Fibroblast of mammary gland (primary cell): ENCODE results near the gene PMS1.
"Not testable (repeated sequence)": the region's sequence is repeated elsewhere in the genome, so short reads cannot be mapped to it uniquely, and the experiment has no call there.

ENCODE experiments used
- DNase-seq: peaks from one replicate; pipeline ENCODE4 v3.0.0-alpha.2; 2010; ENCODE audit warnings: low read depth
- H3K4me3 ChIP-seq: 2 replicates; pipeline ENCODE4 v1.5.1; 2011; ENCODE audit warnings: low read depth, mild to moderate bottlenecking, low read length, moderate library complexity; ENCODE audit not compliant: control insufficient read depth
- TF ChIP-seq, protein P1 (sequence below): conservative IDR thresholded peaks from 2 replicates; pipeline ENCODE4 v1.5.1; 2011; ENCODE audit warnings: low read depth, low read length, inconsistent platforms; ENCODE audit not compliant: control insufficient read depth, insufficient read depth

PMS1 gene

DNA sequence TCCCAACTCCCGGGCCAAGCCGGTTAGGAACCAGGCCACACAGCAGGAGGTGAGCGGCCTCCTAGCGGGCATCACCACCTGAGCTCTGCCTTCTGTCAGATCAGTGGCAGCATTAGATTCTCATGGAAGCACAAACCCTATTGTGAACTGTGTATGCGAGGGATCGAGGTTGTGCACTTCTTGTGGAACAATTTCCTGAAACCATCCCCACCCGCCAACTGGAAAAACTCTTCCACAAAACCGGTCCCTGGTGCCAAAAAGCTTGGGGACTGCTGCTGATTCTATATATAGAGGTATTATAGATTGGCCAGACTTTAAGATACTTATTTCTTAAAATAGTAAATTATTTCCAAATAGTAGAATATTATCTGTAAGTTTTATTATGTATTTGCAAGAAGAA lies 89.4 kb downstream of the PMS1 start:
- no peak overlapping the region for H3K4me3 ChIP-seq
- TF ChIP-seq, protein P1, sequence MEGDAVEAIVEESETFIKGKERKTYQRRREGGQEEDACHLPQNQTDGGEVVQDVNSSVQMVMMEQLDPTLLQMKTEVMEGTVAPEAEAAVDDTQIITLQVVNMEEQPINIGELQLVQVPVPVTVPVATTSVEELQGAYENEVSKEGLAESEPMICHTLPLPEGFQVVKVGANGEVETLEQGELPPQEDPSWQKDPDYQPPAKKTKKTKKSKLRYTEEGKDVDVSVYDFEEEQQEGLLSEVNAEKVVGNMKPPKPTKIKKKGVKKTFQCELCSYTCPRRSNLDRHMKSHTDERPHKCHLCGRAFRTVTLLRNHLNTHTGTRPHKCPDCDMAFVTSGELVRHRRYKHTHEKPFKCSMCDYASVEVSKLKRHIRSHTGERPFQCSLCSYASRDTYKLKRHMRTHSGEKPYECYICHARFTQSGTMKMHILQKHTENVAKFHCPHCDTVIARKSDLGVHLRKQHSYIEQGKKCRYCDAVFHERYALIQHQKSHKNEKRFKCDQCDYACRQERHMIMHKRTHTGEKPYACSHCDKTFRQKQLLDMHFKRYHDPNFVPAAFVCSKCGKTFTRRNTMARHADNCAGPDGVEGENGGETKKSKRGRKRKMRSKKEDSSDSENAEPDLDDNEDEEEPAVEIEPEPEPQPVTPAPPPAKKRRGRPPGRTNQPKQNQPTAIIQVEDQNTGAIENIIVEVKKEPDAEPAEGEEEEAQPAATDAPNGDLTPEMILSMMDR: no peak
- no peak for DNase-seq

DNA sequence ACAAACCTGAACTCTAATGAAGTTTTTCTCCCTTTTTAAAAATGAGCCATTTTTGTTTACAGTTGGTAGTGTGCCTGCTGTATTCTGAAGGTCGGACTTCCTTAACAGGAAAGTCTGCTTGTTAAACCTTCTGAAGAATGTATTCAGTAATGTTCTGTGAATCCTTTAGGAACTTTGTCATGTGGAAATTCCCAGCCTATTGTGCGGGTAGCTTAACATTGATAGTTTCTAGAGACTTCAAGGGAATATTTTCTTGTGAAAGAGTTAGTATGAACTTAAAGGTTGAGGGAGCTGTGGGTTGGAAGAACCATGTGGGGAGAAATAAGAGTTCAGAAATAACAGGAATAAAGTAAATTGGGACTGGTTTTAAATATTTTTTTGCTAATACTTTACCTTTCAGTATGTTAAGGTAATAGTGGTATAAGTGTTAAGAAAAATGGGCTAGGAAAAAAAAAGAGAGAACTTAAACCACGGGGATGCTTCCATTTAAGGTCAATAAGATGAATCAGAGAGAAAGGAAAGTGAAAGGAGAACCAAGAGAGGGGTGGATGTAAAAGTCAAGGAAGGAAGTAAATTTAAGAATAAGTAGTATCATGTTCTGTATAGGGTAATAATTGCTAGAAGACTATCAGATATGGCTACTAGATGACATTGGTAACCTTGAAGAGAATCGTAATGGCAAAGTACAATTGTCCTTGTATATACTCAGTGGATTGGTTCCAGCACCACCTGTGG lies 90.5 kb downstream of the PMS1 start:
- DNase-seq: no peak
- TF ChIP-seq, protein P1: no peak
- no peak overlapping the region for H3K4me3 ChIP-seq

DNA sequence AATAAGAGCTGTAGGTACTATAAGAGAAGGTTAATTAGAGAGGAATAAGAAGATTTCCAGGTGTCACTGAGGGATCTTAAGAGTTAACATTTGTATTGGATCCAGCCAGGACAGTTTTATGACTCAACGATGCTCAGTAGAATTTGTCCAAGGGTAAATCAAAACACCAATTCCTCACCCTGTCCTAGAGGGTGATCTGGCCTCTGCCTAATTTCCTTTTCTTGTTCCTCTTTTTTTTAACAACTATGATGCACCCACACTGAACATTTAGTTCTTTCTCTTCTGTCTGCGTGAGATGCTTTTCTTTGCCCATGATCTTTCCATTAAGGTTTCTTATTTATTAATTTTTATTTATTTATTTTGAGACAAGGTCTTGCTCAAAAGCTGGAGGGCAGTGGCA lies 92.0 kb downstream of the PMS1 start:
- no peak overlapping the region for H3K4me3 ChIP-seq
- DNase-seq: peak; percentile 23
- TF ChIP-seq, protein P1: no peak

DNA sequence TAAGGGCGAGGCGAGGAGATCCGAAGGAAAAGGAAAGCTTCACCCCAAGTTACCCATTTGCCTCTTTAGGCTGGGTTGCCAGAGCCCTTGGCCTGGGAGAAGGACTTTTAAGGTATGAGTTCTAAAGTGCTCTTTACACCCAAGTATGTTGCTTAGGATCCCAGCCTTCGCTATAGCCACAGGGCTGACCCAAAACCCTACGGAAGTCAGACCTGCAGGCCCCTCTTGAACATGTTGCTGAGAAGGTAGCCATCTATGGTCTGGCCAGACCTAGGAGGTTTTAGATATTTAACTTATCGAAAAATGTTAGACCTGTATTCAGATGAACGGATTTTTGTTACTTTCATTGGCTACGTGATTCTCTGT lies 95.4 kb downstream of the PMS1 start:
- no peak for DNase-seq
- H3K4me3 ChIP-seq: no peak overlapping the region
- TF ChIP-seq, protein P1: no peak

DNA sequence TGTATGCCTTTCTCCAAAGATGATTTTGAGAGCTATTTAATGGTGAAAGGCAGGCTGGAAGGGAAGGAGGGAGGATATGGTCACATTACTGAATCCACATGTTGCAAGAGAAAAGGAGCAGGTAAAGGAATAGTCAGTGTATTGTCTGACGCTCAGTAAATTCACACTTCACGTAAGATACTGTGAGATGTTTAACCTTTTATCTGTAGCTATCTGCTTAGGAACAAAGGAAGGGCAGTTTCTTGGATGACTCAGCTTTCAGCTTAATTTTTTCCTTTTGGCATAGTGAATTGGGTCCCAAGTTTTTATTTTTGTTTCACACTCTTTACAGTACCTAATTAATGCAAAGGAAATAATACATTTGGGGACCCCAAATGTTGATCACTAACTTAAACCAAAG lies 96.2 kb downstream of the PMS1 start:
- DNase-seq: no peak
- H3K4me3 ChIP-seq: no peak overlapping the region
- TF ChIP-seq, protein P1: no peak

DNA sequence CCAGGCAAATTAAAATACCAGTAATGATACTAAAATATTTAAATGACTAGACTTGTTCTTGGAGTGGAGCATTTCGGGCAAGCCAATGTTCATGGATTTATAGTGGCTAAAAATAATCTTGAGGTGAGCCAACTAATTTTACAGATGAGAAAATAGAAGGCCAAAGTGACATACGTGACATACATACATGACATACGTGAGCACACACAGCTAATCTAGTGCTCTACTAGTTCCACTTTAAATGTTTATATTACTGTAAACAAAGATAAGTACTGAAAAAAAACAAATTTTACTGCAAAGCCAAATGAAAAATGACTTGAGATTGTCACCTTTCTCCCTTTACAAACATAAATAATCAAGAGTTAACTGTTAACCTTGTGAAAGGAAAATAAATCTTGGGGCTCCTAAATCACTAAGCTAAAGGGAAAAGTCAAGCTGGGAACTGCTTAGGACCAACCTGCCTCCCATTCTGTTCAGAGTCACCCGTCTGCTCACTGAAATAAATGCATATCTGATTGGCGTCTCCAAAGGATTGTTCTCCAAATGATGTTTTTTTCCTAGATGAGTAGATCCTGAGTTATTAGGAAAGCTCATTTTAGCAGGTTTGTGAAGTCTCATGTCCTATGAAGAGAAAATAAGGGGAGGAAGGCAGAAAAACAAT lies 96.7 kb downstream of the PMS1 start:
- TF ChIP-seq, protein P1: no peak
- DNase-seq: no peak
- no peak overlapping the region for H3K4me3 ChIP-seq

DNA sequence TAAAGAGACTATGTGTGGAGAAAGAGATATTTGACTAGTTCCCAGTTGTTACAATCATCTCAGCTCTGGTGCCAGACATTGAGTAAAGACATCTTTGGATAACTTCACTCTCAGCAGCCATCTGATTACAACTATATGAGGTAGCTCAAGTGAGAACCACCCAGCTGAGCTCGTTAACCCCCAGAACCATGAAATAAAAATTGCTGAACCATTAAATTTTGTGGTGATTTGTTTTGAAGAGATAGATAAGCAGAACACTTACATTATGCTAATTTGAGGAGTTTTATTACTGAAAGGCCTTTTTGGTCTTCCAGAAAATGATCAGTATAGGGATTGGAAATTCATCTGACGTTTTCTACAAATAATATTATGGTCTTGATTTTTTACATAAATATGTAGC lies 101.1 kb downstream of the PMS1 start:
- no peak for DNase-seq
- TF ChIP-seq, protein P1: no peak

DNA sequence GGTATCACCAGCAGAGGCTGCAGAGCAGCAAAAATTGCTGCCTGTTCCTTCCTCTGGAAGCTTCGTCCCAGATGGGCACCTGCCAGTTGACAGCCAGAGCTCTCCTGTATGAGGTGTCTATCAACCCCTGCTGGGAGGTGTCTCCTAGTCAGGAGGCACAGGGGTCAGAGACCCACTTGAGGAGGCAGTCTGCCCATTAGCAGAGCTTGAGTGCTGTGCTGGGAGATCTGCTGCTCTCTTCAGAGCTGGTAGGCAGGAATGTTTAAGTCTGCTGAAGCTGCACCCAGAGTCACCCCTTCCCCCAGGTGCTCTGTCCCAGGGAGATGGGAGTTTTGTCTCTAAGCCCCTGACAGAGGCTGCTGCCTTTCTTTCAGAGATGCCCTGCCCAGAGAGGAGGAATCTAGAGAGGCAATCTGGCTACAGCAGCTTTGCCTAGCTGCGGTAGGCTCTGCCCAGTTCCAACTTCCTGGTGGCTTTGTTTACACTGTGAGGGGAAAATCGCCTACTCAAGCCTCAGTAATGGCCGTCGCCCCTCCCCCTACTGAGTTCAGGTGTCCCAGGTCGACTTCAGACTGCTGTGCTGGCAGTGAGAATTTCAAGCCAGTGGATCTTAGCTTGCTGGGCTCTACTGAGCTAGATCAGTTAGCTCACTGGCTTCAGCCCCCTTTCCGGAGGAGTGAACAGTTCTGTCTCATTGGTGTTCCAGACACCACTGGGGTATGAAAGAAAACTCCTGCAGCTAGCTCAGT lies 108.5 kb downstream of the PMS1 start:
- H3K4me3 ChIP-seq, DNase-seq: not testable (repeated sequence)

More for the DNA sequence above, 101.1 kb downstream of the PMS1 start:
- no peak overlapping the region for H3K4me3 ChIP-seq
